BE2C (cell line): Measurements from ENCODE around the gene ANKFN1.

Source experiments
- DNase-seq: peaks from one replicate; pipeline ENCODE4 v3.0.0-alpha.2; 2020
- H3K27me3 ChIP-seq: fragments of 250-450 bp; sonication (Bioruptor Pico); 2 replicates; pipeline ENCODE4 v1.5.1; 2020; ENCODE audit warnings: mild to moderate bottlenecking
- H3K36me3 ChIP-seq: fragments of 250-450 bp; sonication (Bioruptor Pico); 2 replicates; pipeline ENCODE4 v1.5.1; 2020; ENCODE audit warnings: mild to moderate bottlenecking
- H3K4me1 ChIP-seq: fragments of 250-450 bp; sonication (Bioruptor Pico); 2 replicates; pipeline ENCODE4 v1.5.1; 2020
- H3K4me3 ChIP-seq: 2 replicates; pipeline ENCODE4 v1.5.1; 2011; ENCODE audit warnings: low read depth, low read length
- H3K9me3 ChIP-seq: fragments of 250-450 bp; sonication (Bioruptor Pico); 2 replicates; pipeline ENCODE4 v1.5.1; 2020
- TF ChIP-seq, protein P1 (sequence below): IDR thresholded peaks from 2 replicates; pipeline ENCODE4 v1.5.1; 2012; ENCODE audit warnings: mild to moderate bottlenecking, low read depth, low read length

Gene ANKFN1

DNA sequence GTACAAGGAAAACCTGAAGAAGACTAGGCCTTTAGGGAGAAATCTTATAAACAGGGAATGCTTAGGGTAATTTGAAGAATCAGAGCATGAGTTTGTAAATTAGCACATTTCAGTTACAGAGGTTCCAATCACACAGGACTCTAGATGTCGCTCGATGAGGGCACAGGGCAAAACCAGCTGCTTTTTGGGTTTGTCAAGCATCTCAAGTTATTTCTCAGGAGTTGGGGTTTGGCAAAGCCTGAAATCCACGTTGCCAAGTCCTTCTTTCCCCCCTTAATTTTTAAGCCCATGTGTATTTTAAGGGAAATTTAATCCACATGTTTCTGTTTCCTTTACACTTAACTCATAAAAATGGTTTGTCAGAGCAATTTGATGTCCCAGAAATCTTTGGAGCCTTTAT is 146.9 kb downstream of the ANKFN1 start:
- Histone ChIP-seq H3K27me3 (peaks cover 7% of the 10 kb centered on the region; the same call in 1 of the 2 replicates), H3K36me3 (no peaks in the 10 kb centered on the region), H3K4me1 (no peaks in the 10 kb centered on the region), H3K9me3 (no peaks in the 10 kb centered on the region), H3K4me3 (no peak overlapping the region)
- TF ChIP-seq, protein P1, sequence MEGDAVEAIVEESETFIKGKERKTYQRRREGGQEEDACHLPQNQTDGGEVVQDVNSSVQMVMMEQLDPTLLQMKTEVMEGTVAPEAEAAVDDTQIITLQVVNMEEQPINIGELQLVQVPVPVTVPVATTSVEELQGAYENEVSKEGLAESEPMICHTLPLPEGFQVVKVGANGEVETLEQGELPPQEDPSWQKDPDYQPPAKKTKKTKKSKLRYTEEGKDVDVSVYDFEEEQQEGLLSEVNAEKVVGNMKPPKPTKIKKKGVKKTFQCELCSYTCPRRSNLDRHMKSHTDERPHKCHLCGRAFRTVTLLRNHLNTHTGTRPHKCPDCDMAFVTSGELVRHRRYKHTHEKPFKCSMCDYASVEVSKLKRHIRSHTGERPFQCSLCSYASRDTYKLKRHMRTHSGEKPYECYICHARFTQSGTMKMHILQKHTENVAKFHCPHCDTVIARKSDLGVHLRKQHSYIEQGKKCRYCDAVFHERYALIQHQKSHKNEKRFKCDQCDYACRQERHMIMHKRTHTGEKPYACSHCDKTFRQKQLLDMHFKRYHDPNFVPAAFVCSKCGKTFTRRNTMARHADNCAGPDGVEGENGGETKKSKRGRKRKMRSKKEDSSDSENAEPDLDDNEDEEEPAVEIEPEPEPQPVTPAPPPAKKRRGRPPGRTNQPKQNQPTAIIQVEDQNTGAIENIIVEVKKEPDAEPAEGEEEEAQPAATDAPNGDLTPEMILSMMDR = no peak
- DNase-seq = no peak

DNA sequence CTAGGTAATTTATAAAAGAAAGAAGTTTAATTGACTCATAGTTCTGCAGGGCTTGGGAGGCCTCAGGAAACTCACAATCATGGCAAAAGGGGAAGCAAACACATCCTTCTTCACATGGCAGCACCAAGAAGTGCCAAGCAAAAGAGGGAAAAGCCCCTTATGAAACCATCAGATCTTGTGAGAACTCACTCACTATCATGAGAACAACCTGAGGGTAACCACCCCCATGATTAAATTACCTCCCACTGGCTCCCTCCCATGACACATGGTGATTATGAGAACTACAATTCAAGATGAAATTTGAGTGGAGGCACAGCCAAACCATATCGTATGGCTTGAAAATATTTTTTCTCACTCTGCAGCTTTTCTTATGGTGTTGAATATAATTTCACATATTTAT is 151.7 kb downstream of the ANKFN1 start:
- Histone ChIP-seq H3K4me1 (no peaks in the 10 kb centered on the region), H3K27me3 (no peaks in the 10 kb centered on the region), H3K36me3 (no peaks in the 10 kb centered on the region), H3K9me3 (no peaks in the 10 kb centered on the region), H3K4me3 (no peak overlapping the region)
- TF ChIP-seq, protein P1 = no peak
- DNase-seq = no peak

DNA sequence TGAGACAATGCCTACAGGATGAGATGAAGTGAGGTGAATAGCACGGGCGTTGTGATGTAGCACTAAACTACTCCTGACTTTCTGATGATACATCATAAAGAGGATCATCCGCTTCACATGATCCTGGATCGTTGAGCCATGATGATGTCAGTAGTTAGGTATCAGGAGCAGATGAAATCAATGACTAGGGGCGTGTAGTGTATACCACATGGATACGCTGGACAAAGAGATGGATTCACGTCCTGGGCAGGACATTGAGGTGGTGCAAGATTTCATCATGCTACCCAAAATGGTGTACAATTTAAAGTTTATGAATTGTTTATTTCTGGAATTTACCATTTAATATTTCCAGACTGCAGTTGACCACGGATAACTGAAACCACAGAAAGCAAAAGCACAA is 156.6 kb downstream of the ANKFN1 start:
- H3K4me1 ChIP-seq = no peaks in the 10 kb centered on the region

DNA sequence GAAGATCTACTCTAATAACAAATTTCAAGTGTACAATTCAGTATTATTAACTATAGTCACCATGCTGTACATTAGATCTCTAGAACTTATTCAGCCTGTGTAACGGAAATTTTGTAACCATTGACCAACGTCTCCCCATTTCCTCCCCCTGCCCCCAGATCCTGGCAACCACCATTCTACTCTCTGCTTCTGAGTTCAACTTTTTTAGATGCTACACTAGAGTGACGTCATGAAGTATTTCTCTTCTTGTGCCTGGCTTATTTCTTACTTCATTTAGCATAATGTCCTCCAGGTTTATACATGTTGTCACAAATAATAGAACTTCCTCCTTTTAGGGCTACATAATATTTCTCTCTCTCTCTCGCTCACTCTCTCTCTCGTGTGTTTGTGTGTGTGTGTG is 157.5 kb downstream of the ANKFN1 start:
- DNase-seq = no peak
- H3K27me3 ChIP-seq = no peaks in the 10 kb centered on the region; the same call in 1 of the 2 replicates
- H3K9me3 ChIP-seq = no peaks in the 10 kb centered on the region
- H3K4me3 ChIP-seq = no peak overlapping the region
- TF ChIP-seq, protein P1 = no peak
- H3K36me3 ChIP-seq = no peaks in the 10 kb centered on the region
- no peaks in the 10 kb centered on the region for H3K4me1 ChIP-seq

More for the DNA sequence above, 156.6 kb downstream of the ANKFN1 start:
- Histone ChIP-seq H3K27me3 (no peaks in the 10 kb centered on the region), H3K9me3 (no peaks in the 10 kb centered on the region), H3K4me3 (no peak overlapping the region), H3K36me3 (no peaks in the 10 kb centered on the region)
- DNase-seq = no peak
- TF ChIP-seq, protein P1 = no peak

DNA sequence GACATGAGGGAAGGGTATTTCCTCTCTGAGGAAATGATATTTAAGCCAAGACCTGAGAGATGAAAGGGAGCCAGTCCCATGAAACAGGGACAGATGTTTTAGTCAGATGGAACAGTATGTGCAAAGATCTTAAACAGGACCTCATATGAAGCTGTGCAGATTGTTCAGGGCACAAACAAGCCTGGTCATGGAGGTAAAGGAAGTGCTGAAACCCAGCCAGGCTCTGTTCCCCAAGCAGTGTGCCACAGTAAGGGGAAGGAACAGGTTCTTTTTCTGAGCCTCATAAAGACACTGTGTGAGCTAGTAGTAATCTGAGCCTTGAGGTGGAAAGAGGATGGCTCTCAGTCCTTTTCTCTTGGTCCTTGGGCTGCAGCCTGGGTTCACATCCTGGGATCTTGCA is 159.9 kb downstream of the ANKFN1 start:
- no peaks in the 10 kb centered on the region for H3K9me3 ChIP-seq
- H3K27me3 ChIP-seq = no peaks in the 10 kb centered on the region; the same call in 1 of the 2 replicates
- no peak for DNase-seq
- no peaks in the 10 kb centered on the region for H3K4me1 ChIP-seq
- no peaks in the 10 kb centered on the region for H3K36me3 ChIP-seq
- no peak overlapping the region for H3K4me3 ChIP-seq
- TF ChIP-seq, protein P1 = no peak

DNA sequence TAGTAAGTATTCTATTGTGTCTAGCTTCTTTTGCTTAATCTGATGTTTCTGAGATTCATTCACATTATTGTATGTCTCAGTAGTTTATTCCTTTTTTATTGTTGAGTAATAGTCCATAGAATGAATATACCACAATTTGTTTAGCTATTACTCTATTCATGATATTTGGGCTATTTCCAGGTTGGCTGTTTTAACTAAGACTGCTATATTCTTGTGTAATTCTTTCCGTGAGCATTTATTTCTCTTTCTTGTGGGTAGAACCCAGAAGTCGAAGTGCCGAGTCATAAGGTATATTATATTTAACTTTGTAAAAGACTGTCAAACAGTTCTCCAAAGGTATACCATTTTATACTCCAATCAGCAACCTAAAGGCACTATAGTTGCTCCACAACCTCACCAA is 160.8 kb downstream of the ANKFN1 start:
- Histone ChIP-seq H3K36me3 (no peaks in the 10 kb centered on the region), H3K9me3 (no peaks in the 10 kb centered on the region), H3K4me1 (no peaks in the 10 kb centered on the region), H3K27me3 (no peaks in the 10 kb centered on the region; the same call in 1 of the 2 replicates), H3K4me3 (no peak overlapping the region)
- TF ChIP-seq, protein P1 = no peak
- DNase-seq = no peak
